Kidney epithelial cell (primary cell): ENCODE measurements around the gene DMTF1. TPM values are rescaled to one million over a fixed set of nuclear protein-coding genes. Genes with fewer than 3 reads are reported as not detected.
A peak's percentile ranks its signal among the peaks of the same experiment; 100 is the strongest.
"Not testable (repeated sequence)": the region's sequence is repeated elsewhere in the genome, so short reads cannot be mapped to it uniquely, and the experiment has no call there.

ENCODE experiments used
- DNase-seq: peaks from one replicate; pipeline ENCODE4 v3.0.0-alpha.2; 2010; ENCODE audit warnings: low read depth
- H3K27me3 ChIP-seq: 2 replicates; pipeline ENCODE4 v1.6.0; 2011; ENCODE audit warnings: low read length; ENCODE audit not compliant: control insufficient read depth, insufficient read depth
- H3K36me3 ChIP-seq: 2 replicates; pipeline ENCODE4 v1.5.1; 2011; ENCODE audit warnings: low read length; ENCODE audit not compliant: control insufficient read depth, insufficient read depth
- H3K4me3 ChIP-seq: 2 replicates; pipeline ENCODE4 v1.5.1; 2011; ENCODE audit warnings: low read depth, mild to moderate bottlenecking, control low read depth, low read length
- CTCF ChIP-seq: IDR thresholded peaks from 2 replicates; pipeline ENCODE4 v1.5.1; 2011; ENCODE audit warnings: mild to moderate bottlenecking, moderate library complexity, low read length, control low read depth, inconsistent platforms; ENCODE audit not compliant: insufficient read depth, poor library complexity, severe bottlenecking
- total RNA-seq: library from RNA; depleted of rRNA; stranded (reverse); fragments of >200 nt; gene quantifications from 2 replicates; pipeline ENCODE4 v1.2.3, GENCODE V29; 2015

The DMTF1 gene
- total RNA-seq, 1 donor from 2014 or later: 40.4 TPM

- TF ChIP-seq CTCF: no peak
- Histone ChIP-seq H3K4me3 (no peak overlapping the region), H3K36me3 (no peaks in the 10 kb centered on the region), H3K27me3 (no peaks in the 10 kb centered on the region)
- no peak for DNase-seq
Observed at GRCh38 chr7:87223666-87224065, 71.4 kb downstream of the DMTF1 start.

- no peak for TF ChIP-seq CTCF
- no peak overlapping the region for H3K4me3 ChIP-seq
- H3K27me3 ChIP-seq: no peaks in the 10 kb centered on the region
- H3K36me3 ChIP-seq: no peaks in the 10 kb centered on the region
- DNase-seq: peak; percentile 53
Observed at GRCh38 chr7:87225696-87226095, 73.4 kb downstream of the DMTF1 start.

- Histone ChIP-seq H3K27me3 (no peaks in the 10 kb centered on the region), H3K4me3 (no peak overlapping the region), H3K36me3 (no peaks in the 10 kb centered on the region)
- TF ChIP-seq CTCF: no peak
- DNase-seq: no peak
Observed at GRCh38 chr7:87226495-87226894, 74.2 kb downstream of the DMTF1 start.

- TF ChIP-seq CTCF: no peak
- H3K36me3 ChIP-seq: no peaks in the 10 kb centered on the region
- DNase-seq: no peak
- peaks cover 2% of the 10 kb centered on the region for H3K27me3 ChIP-seq
- H3K4me3 ChIP-seq: no peak overlapping the region
Observed at GRCh38 chr7:87231258-87231657, 79.0 kb downstream of the DMTF1 start.

- Histone ChIP-seq H3K4me3 (no peak overlapping the region), H3K36me3 (no peaks in the 10 kb centered on the region), H3K27me3 (peaks cover 2% of the 10 kb centered on the region)
- DNase-seq: no peak
- no peak for TF ChIP-seq CTCF
Observed at GRCh38 chr7:87231711-87232110, 79.5 kb downstream of the DMTF1 start.

- TF ChIP-seq CTCF: no peak
- H3K36me3 ChIP-seq: no peaks in the 10 kb centered on the region
- H3K4me3 ChIP-seq: no peak overlapping the region
- peaks cover 2% of the 10 kb centered on the region for H3K27me3 ChIP-seq
- no peak for DNase-seq
Observed at GRCh38 chr7:87234949-87235348, 82.7 kb downstream of the DMTF1 start.

GRCh38 chr7:87238464-87239051 lies 86.3 kb downstream of the DMTF1 start:
- H3K36me3 ChIP-seq, H3K4me3 ChIP-seq, DNase-seq, H3K27me3 ChIP-seq: not testable (repeated sequence)

- not testable (repeated sequence) for DNase-seq
Observed at GRCh38 chr7:87245671-87246070, 93.4 kb downstream of the DMTF1 start.

More at GRCh38 chr7:87245671-87246070, 93.4 kb downstream of the DMTF1 start:
- H3K4me3 ChIP-seq, H3K27me3 ChIP-seq, H3K36me3 ChIP-seq: not testable (repeated sequence)
